ENCODE measurements around the gene HDAC4.

GRCh38 chr2:239013678-239013976 is 387.2 kb downstream of the HDAC4 start:
- TF ChIP-seq POLR2AphosphoS5 (IDR thresholded peaks at IDR 0.05; ENCODE audit: insufficient read depth in 1 of 2, low read depth in 1 of 2) (no peak), POLR2A (IDR thresholded peaks at IDR 0.05) (no peak)
